Astrocyte (in vitro differentiated cells and primary cell): Measurements from ENCODE around the gene C13orf42. TPM values are rescaled to one million over a fixed set of nuclear protein-coding genes. Genes with fewer than 3 reads are reported as not detected.

ENCODE experiments used
- DNase-seq: peaks from one replicate; pipeline ENCODE4 v3.0.0-alpha.2; 2010; ENCODE audit warnings: low read depth
- FAIRE-seq: peaks from 2 replicates; lab custom pipeline; 2011; peaks lifted over from hg19 to GRCh38; lab: Jason Lieb, UNC
- H2AFZ ChIP-seq: 2 replicates; pipeline ENCODE4 v1.6.0; 2012; ENCODE audit warnings: low read depth, low read length, inconsistent platforms
- H3K27ac ChIP-seq: 2 replicates; pipeline ENCODE4 v1.5.1; 2011; ENCODE audit warnings: low read depth, low read length, inconsistent platforms
- H3K27me3 ChIP-seq: 2 replicates; pipeline ENCODE4 v1.6.0; 2011; ENCODE audit warnings: low read length, inconsistent platforms; ENCODE audit not compliant: insufficient read depth
- H3K36me3 ChIP-seq: 2 replicates; pipeline ENCODE4 v1.5.1; 2011; ENCODE audit warnings: low read length, inconsistent platforms; ENCODE audit not compliant: insufficient read depth
- H3K4me1 ChIP-seq: 2 replicates; pipeline ENCODE4 v1.5.1; 2011; ENCODE audit warnings: low read length, inconsistent platforms; ENCODE audit not compliant: insufficient read depth
- H3K4me2 ChIP-seq: 2 replicates; pipeline ENCODE4 v1.6.0; 2012; ENCODE audit warnings: low read length, inconsistent platforms
- H3K4me3 ChIP-seq: 2 replicates; pipeline ENCODE4 v1.5.1; 2011; ENCODE audit warnings: low read depth, mild to moderate bottlenecking, low read length, inconsistent platforms; ENCODE audit not compliant: insufficient read depth
- H3K79me2 ChIP-seq: 2 replicates; pipeline ENCODE4 v1.6.0; 2012; ENCODE audit warnings: mild to moderate bottlenecking, low read length, inconsistent platforms; ENCODE audit not compliant: insufficient read depth
- H3K9ac ChIP-seq: 2 replicates; pipeline ENCODE4 v1.6.0; 2012; ENCODE audit warnings: mild to moderate bottlenecking, low read length, inconsistent platforms
- H3K9me3 ChIP-seq: 2 replicates; pipeline ENCODE4 v1.5.1; 2012; ENCODE audit warnings: low read depth, mild to moderate bottlenecking, low read length, inconsistent platforms; ENCODE audit not compliant: insufficient read depth
- H4K20me1 ChIP-seq: 2 replicates; pipeline ENCODE4 v1.6.0; 2012; ENCODE audit warnings: low read length, inconsistent platforms; ENCODE audit not compliant: insufficient read depth
- H3K27ac Mint-ChIP-seq: one replicate; pipeline ENCODE4 v1.8.0; 2021; ENCODE audit warnings: mild to moderate bottlenecking, mixed read lengths; ENCODE audit not compliant: unreplicated experiment
- H3K27me3 Mint-ChIP-seq: one replicate; pipeline ENCODE4 v1.8.0; 2021; ENCODE audit warnings: low read depth, mixed read lengths; ENCODE audit not compliant: unreplicated experiment
- H3K36me3 Mint-ChIP-seq: one replicate; pipeline ENCODE4 v1.8.0; 2021; ENCODE audit warnings: low read depth, mixed read lengths; ENCODE audit not compliant: unreplicated experiment
- H3K4me1 Mint-ChIP-seq: one replicate; pipeline ENCODE4 v1.8.0; 2021; ENCODE audit warnings: low read depth, mixed read lengths; ENCODE audit not compliant: unreplicated experiment
- H3K4me3 Mint-ChIP-seq: one replicate; pipeline ENCODE4 v1.8.0; 2021; ENCODE audit warnings: mild to moderate bottlenecking, moderate library complexity, mixed read lengths; ENCODE audit not compliant: unreplicated experiment
- H3K9me3 Mint-ChIP-seq: one replicate; pipeline ENCODE4 v1.8.0; 2021; ENCODE audit warnings: mild to moderate bottlenecking, mixed read lengths; ENCODE audit not compliant: unreplicated experiment
- EZH2 ChIP-seq: IDR thresholded peaks from 2 replicates; pipeline ENCODE4 v1.6.1; 2012; ENCODE audit warnings: mild to moderate bottlenecking, low read length, inconsistent platforms; ENCODE audit not compliant: insufficient read depth
- total RNA-seq: library from RNA; stranded (reverse); gene quantifications from 2 replicates; pipeline ENCODE4 v1.2.1, GENCODE V29; 2021
- TF ChIP-seq, protein P1 (sequence below): IDR thresholded peaks from 2 replicates; pipeline ENCODE4 v1.5.1; 2011; ENCODE audit warnings: low read depth, mild to moderate bottlenecking, inconsistent platforms, low read length, moderate library complexity; ENCODE audit not compliant: insufficient read depth

C13orf42 gene
- total RNA-seq, 1 donor from 2014 or later: not detected

GRCh38 chr13:51065372-51066090 is 45.5 kb downstream of the C13orf42 start:
- Histone ChIP-seq H3K4me3 (no peak overlapping the region), H4K20me1 (no peaks in the 10 kb centered on the region), H3K27ac (no peak overlapping the region), H3K4me2 (no peak overlapping the region), H3K36me3 (no peaks in the 10 kb centered on the region), H3K4me1 (peaks cover 15% of the 10 kb centered on the region), H3K79me2 (no peaks in the 10 kb centered on the region), H3K27me3 (peaks cover 18% of the 10 kb centered on the region), H2AFZ (no peak overlapping the region), H3K9me3 (no peaks in the 10 kb centered on the region), H3K9ac (no peak overlapping the region)
- Mint-ChIP-seq H3K4me1 (peaks cover 7% of the 10 kb centered on the region), H3K27ac (no peak overlapping the region), H3K27me3 (peaks cover 10% of the 10 kb centered on the region), H3K4me3 (no peak overlapping the region), H3K36me3 (no peaks in the 10 kb centered on the region), H3K9me3 (no peaks in the 10 kb centered on the region)
- DNase-seq (no peak), FAIRE-seq (no peak)
- TF ChIP-seq EZH2: no peak
- TF ChIP-seq, protein P1, sequence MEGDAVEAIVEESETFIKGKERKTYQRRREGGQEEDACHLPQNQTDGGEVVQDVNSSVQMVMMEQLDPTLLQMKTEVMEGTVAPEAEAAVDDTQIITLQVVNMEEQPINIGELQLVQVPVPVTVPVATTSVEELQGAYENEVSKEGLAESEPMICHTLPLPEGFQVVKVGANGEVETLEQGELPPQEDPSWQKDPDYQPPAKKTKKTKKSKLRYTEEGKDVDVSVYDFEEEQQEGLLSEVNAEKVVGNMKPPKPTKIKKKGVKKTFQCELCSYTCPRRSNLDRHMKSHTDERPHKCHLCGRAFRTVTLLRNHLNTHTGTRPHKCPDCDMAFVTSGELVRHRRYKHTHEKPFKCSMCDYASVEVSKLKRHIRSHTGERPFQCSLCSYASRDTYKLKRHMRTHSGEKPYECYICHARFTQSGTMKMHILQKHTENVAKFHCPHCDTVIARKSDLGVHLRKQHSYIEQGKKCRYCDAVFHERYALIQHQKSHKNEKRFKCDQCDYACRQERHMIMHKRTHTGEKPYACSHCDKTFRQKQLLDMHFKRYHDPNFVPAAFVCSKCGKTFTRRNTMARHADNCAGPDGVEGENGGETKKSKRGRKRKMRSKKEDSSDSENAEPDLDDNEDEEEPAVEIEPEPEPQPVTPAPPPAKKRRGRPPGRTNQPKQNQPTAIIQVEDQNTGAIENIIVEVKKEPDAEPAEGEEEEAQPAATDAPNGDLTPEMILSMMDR: no peak

DNA sequence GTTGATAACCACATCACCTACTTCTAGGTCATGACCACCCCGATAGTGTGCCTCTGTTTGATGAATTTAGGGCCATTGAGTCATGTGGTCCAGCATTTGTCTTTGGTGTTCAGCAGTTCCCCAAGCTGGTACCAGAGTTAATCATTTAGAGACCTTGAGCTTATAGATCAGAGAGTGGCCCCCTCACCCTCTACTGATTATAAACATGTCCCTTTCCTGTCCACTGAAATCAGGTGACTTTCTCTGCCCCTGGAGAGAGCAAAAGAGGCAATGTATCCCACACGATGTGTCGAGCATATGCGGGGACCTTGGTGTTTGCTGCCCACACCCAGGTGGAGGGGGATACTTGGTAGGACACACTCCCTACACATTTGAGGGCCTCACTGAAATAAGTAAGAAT is 46.3 kb downstream of the C13orf42 start:
- Histone ChIP-seq H3K9ac (no peak overlapping the region), H3K27me3 (peaks cover 18% of the 10 kb centered on the region), H2AFZ (no peak overlapping the region), H3K9me3 (no peaks in the 10 kb centered on the region), H3K4me3 (no peak overlapping the region), H3K79me2 (no peaks in the 10 kb centered on the region), H3K4me2 (no peak overlapping the region), H3K27ac (no peak overlapping the region), H3K4me1 (peaks cover 15% of the 10 kb centered on the region), H4K20me1 (no peaks in the 10 kb centered on the region), H3K36me3 (no peaks in the 10 kb centered on the region)
- Mint-ChIP-seq H3K27ac (no peak overlapping the region), H3K4me3 (no peak overlapping the region), H3K4me1 (peaks cover 6% of the 10 kb centered on the region), H3K9me3 (no peaks in the 10 kb centered on the region), H3K36me3 (no peaks in the 10 kb centered on the region), H3K27me3 (peaks cover 10% of the 10 kb centered on the region)
- no peak for DNase-seq
- TF ChIP-seq, protein P1: no peak
- TF ChIP-seq EZH2: no peak
- FAIRE-seq: no peak

DNA sequence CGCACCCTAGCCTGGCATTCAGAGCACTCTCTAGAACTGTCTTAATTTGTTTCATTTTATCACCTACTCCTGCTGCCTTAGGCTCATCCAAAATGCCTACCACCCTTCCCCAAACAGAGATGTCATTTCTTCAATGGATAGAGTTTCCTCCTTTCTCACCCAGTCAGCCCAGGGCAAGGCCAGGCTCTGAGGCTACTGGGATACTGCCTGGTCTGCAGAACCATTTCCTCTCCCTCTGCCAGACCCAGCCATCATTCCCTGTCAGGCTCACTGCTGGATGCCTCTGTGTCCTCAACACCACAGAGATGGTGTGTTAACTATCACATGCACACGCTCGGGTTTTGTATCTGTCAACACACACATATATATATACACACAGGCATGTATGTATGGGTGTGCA is 47.2 kb downstream of the C13orf42 start:
- H3K4me1 ChIP-seq: peaks cover 15% of the 10 kb centered on the region
- H3K36me3 ChIP-seq: no peaks in the 10 kb centered on the region
- H3K27me3 ChIP-seq: peaks cover 19% of the 10 kb centered on the region
- no peak overlapping the region for H3K27ac Mint-ChIP-seq
- FAIRE-seq (no peak), DNase-seq (no peak)
- no peak overlapping the region for H3K4me2 ChIP-seq
- H3K9me3 ChIP-seq: no peaks in the 10 kb centered on the region
- no peaks in the 10 kb centered on the region for H4K20me1 ChIP-seq
- H3K27ac ChIP-seq: no peak overlapping the region
- H2AFZ ChIP-seq: no peak overlapping the region
- H3K79me2 ChIP-seq: no peaks in the 10 kb centered on the region
- H3K9me3 Mint-ChIP-seq: no peaks in the 10 kb centered on the region
- peaks cover 6% of the 10 kb centered on the region for H3K4me1 Mint-ChIP-seq
- no peak overlapping the region for H3K4me3 Mint-ChIP-seq
- no peak for TF ChIP-seq EZH2
- TF ChIP-seq, protein P1: no peak
- no peak overlapping the region for H3K9ac ChIP-seq
- H3K27me3 Mint-ChIP-seq: peaks cover 7% of the 10 kb centered on the region
- no peak overlapping the region for H3K4me3 ChIP-seq
- no peaks in the 10 kb centered on the region for H3K36me3 Mint-ChIP-seq
